HEK293 (cell line): ENCODE results near the gene SLC7A6.
A peak's percentile ranks its signal among the peaks of the same experiment; 100 is the strongest.

Experiments used
- CTCF ChIA-PET: fragments of 350-600 bp; formaldehyde crosslinking; extraction: SDS; loops from one replicate; lab custom pipeline; 2021; ENCODE audit warnings: antibody characterized with exemption; lab: Yijun Ruan, JAX
- POLR2A ChIA-PET: fragments of 300-600 bp; formaldehyde crosslinking; extraction: SDS; loops from one replicate; lab custom pipeline; 2020; ENCODE audit warnings: antibody characterized with exemption, inconsistent platforms; lab: Yijun Ruan, JAX
- H3K27ac ChIP-seq: fragments of 200-500 bp; sonication (Bioruptor generic); 2 replicates; pipeline ENCODE4 v1.5.1; 2014; ENCODE audit warnings: low read depth, low read length, control low read depth, inconsistent platforms; ENCODE audit errors: extremely low read depth
- H3K36me3 ChIP-seq, 2 experiments: fragments of 200-500 bp in 1 of 2; sonication (Bioruptor generic) in 1 of 2; 1 replicate in 1 of 2; 2 replicates in 1 of 2; pipeline ENCODE4 v1.5.1; 2014 to 2017; ENCODE audit warnings: inconsistent platforms in 2 of 2, low read length in 2 of 2; ENCODE audit not compliant: control insufficient read depth in 2 of 2, insufficient read depth in 1 of 2
- H3K4me1 ChIP-seq: fragments of 200-500 bp; sonication (Bioruptor generic); 2 replicates; pipeline ENCODE4 v1.5.1; 2014; ENCODE audit warnings: mild to moderate bottlenecking, low read length, inconsistent platforms; ENCODE audit not compliant: control insufficient read depth, insufficient read depth
- H3K4me3 ChIP-seq: 2 replicates; pipeline ENCODE4 v1.5.1; 2011; ENCODE audit warnings: low read depth, mild to moderate bottlenecking, control low read depth, low read length, moderate library complexity
- H3K9me3 ChIP-seq: fragments of 200-500 bp; sonication (Bioruptor generic); 2 replicates; pipeline ENCODE4 v1.5.1; 2014; ENCODE audit warnings: low read depth, low read length, inconsistent platforms; ENCODE audit not compliant: control insufficient read depth, insufficient read depth
- FEZF1 ChIP-seq: fragments of 450-650 bp; formaldehyde crosslinking; IDR thresholded peaks from 2 replicates; pipeline ENCODE4 v1.5.1; 2016; ENCODE audit warnings: missing biosample characterization, missing genetic modification characterization
- INSM2 ChIP-seq: fragments of 450-650 bp; formaldehyde crosslinking; IDR thresholded peaks from 2 replicates; pipeline ENCODE4 v1.5.1; 2016; ENCODE audit warnings: missing biosample characterization, missing genetic modification characterization
- KLF7 ChIP-seq: fragments of 450-650 bp; formaldehyde crosslinking; IDR thresholded peaks from 2 replicates; pipeline ENCODE4 v1.5.1; 2016; ENCODE audit warnings: missing biosample characterization, missing genetic modification characterization, borderline replicate concordance
- MEIS1 ChIP-seq: sonication (generic); formaldehyde crosslinking; IDR thresholded peaks from 2 replicates; pipeline ENCODE4 v1.8.1; 2022; ENCODE audit warnings: missing genetic modification reagents, mild to moderate bottlenecking, borderline replicate concordance
- ZBTB26 ChIP-seq: fragments of 450-650 bp; formaldehyde crosslinking; optimal IDR thresholded peaks from 2 replicates; pipeline ENCODE3; 2016; ENCODE audit warnings: missing biosample characterization, mild to moderate bottlenecking, missing genetic modification characterization
- ZBTB7A ChIP-seq: fragments of 450-650 bp; formaldehyde crosslinking; IDR thresholded peaks from 2 replicates; pipeline ENCODE4 v1.5.1; 2016; ENCODE audit warnings: low read depth, missing biosample characterization, missing genetic modification characterization
- ZFHX2 ChIP-seq: fragments of 450-650 bp; formaldehyde crosslinking; conservative IDR thresholded peaks from 2 replicates; pipeline ENCODE4 v1.5.1; 2016; ENCODE audit warnings: missing biosample characterization, missing genetic modification characterization
- ZNF114 ChIP-seq: fragments of 450-650 bp; formaldehyde crosslinking; IDR thresholded peaks from 2 replicates; pipeline ENCODE4 v1.5.0; 2017; ENCODE audit warnings: missing biosample characterization, missing genetic modification characterization
- ZNF157 ChIP-seq: fragments of 450-650 bp; formaldehyde crosslinking; IDR thresholded peaks from 2 replicates; pipeline ENCODE4 v1.5.1; 2016; ENCODE audit warnings: missing biosample characterization, missing genetic modification characterization
- ZNF302 ChIP-seq: fragments of 450-650 bp; formaldehyde crosslinking; IDR thresholded peaks from 2 replicates; pipeline ENCODE4 v1.5.1; 2016; ENCODE audit warnings: missing biosample characterization, missing genetic modification characterization, low read depth
- ZNF335 ChIP-seq: fragments of 450-650 bp; formaldehyde crosslinking; conservative IDR thresholded peaks from 2 replicates; pipeline ENCODE4 v1.5.1; 2016; ENCODE audit warnings: missing biosample characterization, missing genetic modification characterization
- ZNF48 ChIP-seq: fragments of 450-650 bp; formaldehyde crosslinking; IDR thresholded peaks from 2 replicates; pipeline ENCODE4 v1.5.1; 2016; ENCODE audit warnings: missing biosample characterization, missing genetic modification characterization
- ZNF544 ChIP-seq: fragments of 450-650 bp; formaldehyde crosslinking; IDR thresholded peaks from 2 replicates; pipeline ENCODE4 v1.5.0; 2017; ENCODE audit warnings: missing biosample characterization, missing genetic modification characterization
- ZNF548 ChIP-seq: fragments of 450-650 bp; formaldehyde crosslinking; IDR thresholded peaks from 2 replicates; pipeline ENCODE4 v1.5.1; 2016; ENCODE audit warnings: missing biosample characterization, missing genetic modification characterization
- ZNF600 ChIP-seq: fragments of 450-650 bp; formaldehyde crosslinking; IDR thresholded peaks from 2 replicates; pipeline ENCODE4 v1.5.1; 2016; ENCODE audit warnings: missing biosample characterization, missing genetic modification characterization
- ZSCAN23 ChIP-seq: fragments of 450-650 bp; formaldehyde crosslinking; IDR thresholded peaks from 2 replicates; pipeline ENCODE4 v1.5.1; 2016; ENCODE audit warnings: missing biosample characterization, missing genetic modification characterization
- TF ChIP-seq, protein P1 (sequence below): fragments of 450-650 bp; formaldehyde crosslinking; IDR thresholded peaks from 2 replicates; pipeline ENCODE4 v1.5.1; 2016; ENCODE audit warnings: missing biosample characterization, missing genetic modification characterization
- TF ChIP-seq, protein P2 (sequence below): fragments of 450-650 bp; formaldehyde crosslinking; IDR thresholded peaks from 2 replicates; pipeline ENCODE4 v1.5.1; 2016; ENCODE audit warnings: missing biosample characterization, missing genetic modification characterization

The SLC7A6 gene

GRCh38 chr16:68348639-68349445, 84.5 kb downstream of the SLC7A6 start:
- peaks cover 13 to 95% of the 10 kb centered on the region in 2 experiments; a peak in 2 of 3 replicates for H3K36me3 ChIP-seq
- CTCF ChIA-PET: interaction anchor here (0.7 kb wide), 1 partner anchor 18 kb away, joined by 3 read pairs; no protein-coding TSS in a partner anchor
- POLR2A ChIA-PET: no interaction called here
- no peak for TF ChIP-seq ZBTB7A (tag by site-specific recombination)
- TF ChIP-seq, protein P1, sequence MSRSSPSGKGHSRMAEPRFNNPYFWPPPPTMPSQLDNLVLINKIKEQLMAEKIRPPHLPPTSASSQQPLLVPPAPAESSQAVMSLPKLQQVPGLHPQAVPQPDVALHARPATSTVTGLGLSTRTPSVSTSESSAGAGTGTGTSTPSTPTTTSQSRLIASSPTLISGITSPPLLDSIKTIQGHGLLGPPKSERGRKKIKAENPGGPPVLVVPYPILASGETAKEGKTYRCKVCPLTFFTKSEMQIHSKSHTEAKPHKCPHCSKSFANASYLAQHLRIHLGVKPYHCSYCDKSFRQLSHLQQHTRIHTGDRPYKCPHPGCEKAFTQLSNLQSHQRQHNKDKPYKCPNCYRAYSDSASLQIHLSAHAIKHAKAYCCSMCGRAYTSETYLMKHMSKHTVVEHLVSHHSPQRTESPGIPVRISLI (tag by site-specific recombination): 0 out of 2 replicates have a peak, but pooled peaks have one; percentile 16
- no peak for TF ChIP-seq ZNF114
- TF ChIP-seq, all 188 proteins: peak for 1
- Histone ChIP-seq H3K4me3 (no peak overlapping the region), H3K9me3 (no peaks in the 10 kb centered on the region), H3K27ac (no peak overlapping the region), H3K4me1 (no peaks in the 10 kb centered on the region)

DNA sequence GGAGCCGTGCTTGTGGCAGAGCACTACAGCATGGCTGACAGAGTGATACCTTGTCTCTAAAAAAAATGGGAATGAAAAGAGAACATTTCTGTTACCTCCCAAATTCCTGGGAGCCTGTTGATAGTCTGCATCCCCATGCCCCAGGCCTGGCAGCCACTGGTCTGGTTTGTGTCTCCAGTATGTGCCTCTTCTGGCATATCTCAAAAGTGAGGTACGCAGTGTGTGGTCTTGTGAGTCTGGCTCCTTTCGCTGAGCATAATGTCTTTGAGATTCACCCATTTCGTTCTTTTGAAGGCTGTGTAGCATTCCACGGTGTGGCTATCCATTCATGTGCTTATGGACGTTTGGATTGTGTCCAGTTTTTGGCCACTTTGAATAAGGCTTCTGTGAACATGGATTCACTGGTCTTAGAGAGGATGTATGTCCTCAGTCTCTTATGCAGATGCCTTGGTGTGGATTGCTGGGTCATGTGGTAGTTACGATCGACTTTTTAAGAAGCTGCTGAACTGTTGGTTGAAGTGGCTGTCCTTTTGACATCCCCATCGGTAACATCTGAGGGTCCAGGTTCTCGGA, 85.6 kb downstream of the SLC7A6 start:
- TF ChIP-seq, protein P2, sequence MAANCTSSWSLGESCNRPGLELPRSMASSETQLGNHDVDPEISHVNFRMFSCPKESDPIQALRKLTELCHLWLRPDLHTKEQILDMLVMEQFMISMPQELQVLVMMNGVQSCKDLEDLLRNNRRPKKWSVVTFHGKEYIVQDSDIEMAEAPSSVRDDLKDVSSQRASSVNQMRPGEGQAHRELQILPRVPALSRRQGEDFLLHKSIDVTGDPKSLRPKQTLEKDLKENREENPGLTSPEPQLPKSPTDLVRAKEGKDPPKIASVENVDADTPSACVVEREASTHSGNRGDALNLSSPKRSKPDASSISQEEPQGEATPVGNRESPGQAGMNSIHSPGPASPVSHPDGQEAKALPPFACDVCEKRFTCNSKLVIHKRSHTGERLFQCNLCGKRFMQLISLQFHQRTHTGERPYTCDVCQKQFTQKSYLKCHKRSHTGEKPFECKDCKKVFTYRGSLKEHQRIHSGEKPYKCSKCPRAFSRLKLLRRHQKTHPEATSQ (tag by site-specific recombination): no peak
- TF ChIP-seq ZNF335 (tag by site-specific recombination) (no peak), ZFHX2 (tag by site-specific recombination) (no peak), ZNF302 (tag by site-specific recombination) (no peak), FEZF1 (tag by site-specific recombination) (no peak), ZNF600 (tag by site-specific recombination) (no peak), ZNF544 (tag by site-specific recombination) (no peak), ZBTB26 (tag by site-specific recombination) (no peak), ZSCAN23 (tag by site-specific recombination) (no peak), KLF7 (tag by site-specific recombination) (no peak)
- POLR2A ChIA-PET: no interaction called here
- H3K4me3 ChIP-seq: no peak overlapping the region
- peaks cover 6 to 98% of the 10 kb centered on the region in 2 experiments; a peak in 2 of 3 replicates for H3K36me3 ChIP-seq
- CTCF ChIA-PET: interaction anchor here (0.9 kb wide), 1 partner anchor 21 kb away, joined by 3 read pairs; no protein-coding TSS in a partner anchor
- no peaks in the 10 kb centered on the region for H3K4me1 ChIP-seq
- H3K9me3 ChIP-seq: no peaks in the 10 kb centered on the region
- H3K27ac ChIP-seq: no peak overlapping the region

DNA sequence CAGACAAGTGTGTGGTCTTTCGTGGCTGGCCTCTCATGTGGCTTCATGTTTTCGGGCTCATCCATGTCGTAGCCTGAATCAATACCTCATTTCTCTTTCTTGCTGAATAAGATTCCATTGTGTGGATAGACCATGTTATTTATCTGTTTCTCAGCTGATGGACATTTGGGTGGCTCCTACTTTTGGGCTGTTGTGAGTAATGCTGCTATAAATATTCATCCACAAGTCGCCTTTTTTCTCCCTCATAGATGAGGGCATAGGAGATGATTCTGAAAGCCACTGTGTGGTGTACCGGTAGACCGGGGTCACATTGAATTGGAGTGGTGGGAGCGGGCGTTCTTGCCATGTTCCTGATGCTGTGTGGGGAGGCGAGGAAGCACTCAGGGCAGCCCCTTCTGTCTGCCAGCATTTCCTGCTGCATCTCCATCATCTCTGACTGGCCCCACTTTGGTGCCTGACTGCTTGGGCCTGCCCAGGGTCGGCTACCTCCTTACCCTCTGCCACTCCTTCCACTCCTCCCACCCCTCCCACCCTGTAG, 86.6 kb downstream of the SLC7A6 start:
- POLR2A ChIA-PET: no interaction called here
- CTCF ChIA-PET: interaction anchor here (0.9 to 1.0 kb wide), 2 partner anchors 22 to 44 kb away, joined by 3 read pairs; no protein-coding TSS in a partner anchor
- H3K27ac ChIP-seq: no peak overlapping the region
- no peaks in the 10 kb centered on the region for H3K9me3 ChIP-seq
- H3K4me3 ChIP-seq: no peak overlapping the region
- no peaks in the 10 kb centered on the region for H3K4me1 ChIP-seq
- H3K36me3 ChIP-seq: peaks cover 6 to 98% of the 10 kb centered on the region in 2 experiments; a peak in 2 of 3 replicates
- TF ChIP-seq INSM2 (no peak), ZNF548 (tag by site-specific recombination) (no peak), ZNF157 (no peak), ZBTB7A (tag by site-specific recombination) (no peak), ZNF48 (tag by site-specific recombination) (no peak), MEIS1 (CRISPR knock-in tag) (no peak)
